Loucy (cell line): ENCODE results near the gene GRK3.

ENCODE experiments used
- H2AFZ ChIP-seq: fragments of 200-600 bp; sonication (generic); 2 replicates; pipeline ENCODE4 v1.6.0; 2016; ENCODE audit warnings: antibody characterized with exemption, mild to moderate bottlenecking, low read length, moderate library complexity
- H3F3A ChIP-seq: fragments of 200-600 bp; 2 replicates; pipeline ENCODE4 v1.6.0; 2016; ENCODE audit warnings: antibody characterized with exemption, low read depth, mild to moderate bottlenecking
- H3K27me3 ChIP-seq: fragments of 200-600 bp; sonication (generic); 2 replicates; pipeline ENCODE4 v1.6.1; 2014; ENCODE audit warnings: low read length, mild to moderate bottlenecking; ENCODE audit not compliant: insufficient read depth, poor library complexity, severe bottlenecking
- H3K36me3 ChIP-seq: fragments of 200-600 bp; sonication (generic); 2 replicates; pipeline ENCODE4 v1.6.1; 2016; ENCODE audit warnings: low read length; ENCODE audit not compliant: insufficient read depth
- H3K4me1 ChIP-seq: fragments of 200-600 bp; sonication (generic); 2 replicates; pipeline ENCODE4 v1.5.1; 2014; ENCODE audit warnings: low read length, mild to moderate bottlenecking; ENCODE audit not compliant: insufficient read depth, poor library complexity, severe bottlenecking
- H3K4me2 ChIP-seq: fragments of 200-600 bp; sonication (generic); 2 replicates; pipeline ENCODE4 v1.6.0; 2014; ENCODE audit warnings: antibody characterized with exemption, low read length, low read depth, mild to moderate bottlenecking; ENCODE audit not compliant: poor library complexity, severe bottlenecking
- H3K4me3 ChIP-seq: fragments of 200-600 bp; sonication (generic); 2 replicates; pipeline ENCODE4 v1.5.1; 2014; ENCODE audit warnings: low read length, mild to moderate bottlenecking, mixed read lengths; ENCODE audit not compliant: poor library complexity, severe bottlenecking
- H3K79me2 ChIP-seq: fragments of 200-600 bp; sonication (generic); 2 replicates; pipeline ENCODE4 v1.6.1; 2014; ENCODE audit warnings: low read length; ENCODE audit not compliant: insufficient read depth
- H3K9ac ChIP-seq: fragments of 200-600 bp; sonication (generic); 2 replicates; pipeline ENCODE4 v1.6.0; 2014; ENCODE audit warnings: mild to moderate bottlenecking, low read depth, low read length, moderate library complexity; ENCODE audit not compliant: poor library complexity, severe bottlenecking
- H3K9me2 ChIP-seq: fragments of 200-600 bp; sonication (generic); replicated peaks from 2 replicates; pipeline ENCODE4 v1.6.1; 2016; ENCODE audit warnings: low read depth, low read length, mixed read lengths
- H3K9me3 ChIP-seq: fragments of 200-600 bp; sonication (generic); 2 replicates; pipeline ENCODE4 v1.6.1; 2014; ENCODE audit warnings: mild to moderate bottlenecking, antibody characterized with exemption, low read length, low read depth; ENCODE audit not compliant: insufficient read depth
- H4K20me1 ChIP-seq: fragments of 200-600 bp; sonication (generic); 2 replicates; pipeline ENCODE4 v1.6.0; 2014; ENCODE audit warnings: antibody characterized with exemption, low read length, mild to moderate bottlenecking; ENCODE audit not compliant: insufficient read depth, poor library complexity, severe bottlenecking
- CTCF ChIP-seq: fragments of 200-600 bp; sonication (generic); conservative IDR thresholded peaks from 2 replicates; pipeline ENCODE4 v1.5.1; 2014; ENCODE audit warnings: mild to moderate bottlenecking, antibody characterized with exemption, low read length
- EZH2phosphoT487 ChIP-seq: fragments of 200-600 bp; IDR thresholded peaks from 2 replicates; pipeline ENCODE4 v1.6.1; 2018; ENCODE audit warnings: antibody characterized with exemption, mild to moderate bottlenecking, moderate library complexity, borderline replicate concordance

The GRK3 gene

GRCh38 chr22:25701056-25701780 lies 136.7 kb downstream of the GRK3 start:
- no peaks in the 10 kb centered on the region for H3F3A ChIP-seq
- no peaks in the 10 kb centered on the region for H3K9me3 ChIP-seq
- peaks cover 16% of the 10 kb centered on the region for H3K4me1 ChIP-seq
- no peaks in the 10 kb centered on the region; the same call in 1 of the 2 replicates for H3K79me2 ChIP-seq
- peaks cover 84% of the 10 kb centered on the region; the same call in 1 of the 2 replicates for H3K36me3 ChIP-seq
- H3K9ac ChIP-seq, result no peak overlapping the region
- H3K4me2 ChIP-seq, result no peak overlapping the region
- no peaks in the 10 kb centered on the region for H3K9me2 ChIP-seq
- peaks cover 9% of the 10 kb centered on the region for H4K20me1 ChIP-seq
- no peak overlapping the region for H2AFZ ChIP-seq
- no peak overlapping the region for H3K4me3 ChIP-seq
- TF ChIP-seq EZH2phosphoT487, result no peak
- no peak for TF ChIP-seq CTCF
- H3K27me3 ChIP-seq, result no peaks in the 10 kb centered on the region

- peaks cover 9% of the 10 kb centered on the region for H4K20me1 ChIP-seq
- H3K79me2 ChIP-seq, result no peaks in the 10 kb centered on the region; the same call in 1 of the 2 replicates
- H3K9me2 ChIP-seq, result no peaks in the 10 kb centered on the region
- H3K9me3 ChIP-seq, result no peaks in the 10 kb centered on the region
- TF ChIP-seq CTCF (peak; percentile 66), EZH2phosphoT487 (no peak)
- H2AFZ ChIP-seq, result no peak overlapping the region
- no peak overlapping the region for H3K4me3 ChIP-seq
- no peak overlapping the region for H3K4me2 ChIP-seq
- peaks cover 16% of the 10 kb centered on the region for H3K4me1 ChIP-seq
- H3K9ac ChIP-seq, result peak overlapping the region; percentile 50
- H3K27me3 ChIP-seq, result no peaks in the 10 kb centered on the region
- H3K36me3 ChIP-seq, result peaks cover 80% of the 10 kb centered on the region; the same call in 1 of the 2 replicates
- no peaks in the 10 kb centered on the region for H3F3A ChIP-seq
These were observed 137.6 kb downstream of the GRK3 start for GRCh38 chr22:25702040-25702439.

DNA sequence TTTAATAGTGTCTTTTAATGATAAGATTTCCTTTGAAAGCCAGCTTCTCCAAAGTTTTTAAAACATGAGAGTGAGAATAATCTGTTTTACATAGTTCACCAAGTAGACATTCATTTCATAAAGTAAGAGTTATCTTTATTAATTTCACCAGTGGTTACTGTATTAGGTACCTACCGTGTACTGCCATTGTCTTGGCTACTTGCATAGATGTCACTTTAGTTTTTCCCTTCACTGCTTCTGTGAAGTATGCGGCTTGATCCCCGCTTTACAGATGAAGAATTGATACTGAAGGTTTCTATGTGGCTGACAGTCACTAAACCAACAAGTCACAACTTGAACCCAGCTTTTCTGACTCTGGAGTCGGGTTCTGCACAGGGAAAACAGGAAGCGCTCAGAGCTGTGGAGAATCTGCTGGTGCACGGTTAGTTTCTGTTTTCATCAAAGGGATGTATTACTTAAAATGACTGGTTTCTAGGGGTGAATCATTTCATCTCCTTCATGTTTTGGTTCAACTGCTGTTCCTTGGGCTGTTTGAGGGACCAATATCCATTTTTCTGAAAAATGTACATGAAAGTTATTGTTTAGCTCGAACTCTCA lies 138.2 kb downstream of the GRK3 start:
- no peaks in the 10 kb centered on the region for H3K9me2 ChIP-seq
- no peaks in the 10 kb centered on the region for H3K27me3 ChIP-seq
- H3K79me2 ChIP-seq, result no peaks in the 10 kb centered on the region; the same call in 1 of the 2 replicates
- H3F3A ChIP-seq, result no peaks in the 10 kb centered on the region
- H3K9me3 ChIP-seq, result no peaks in the 10 kb centered on the region
- H2AFZ ChIP-seq, result no peak overlapping the region
- peaks cover 9% of the 10 kb centered on the region for H4K20me1 ChIP-seq
- H3K36me3 ChIP-seq, result peaks cover 80% of the 10 kb centered on the region
- no peak overlapping the region for H3K4me3 ChIP-seq
- H3K4me2 ChIP-seq, result no peak overlapping the region
- peaks cover 16% of the 10 kb centered on the region for H3K4me1 ChIP-seq
- H3K9ac ChIP-seq, result peak overlapping the region; percentile 50
- TF ChIP-seq CTCF, result no peak
- no peak for TF ChIP-seq EZH2phosphoT487
